CD14-positive monocyte (primary cell): Measurements from ENCODE around the gene TFEC. TPM values are rescaled to one million over a fixed set of nuclear protein-coding genes. Genes with fewer than 3 reads are reported as not detected.

Experiments
- DNase-seq, 3 donors: peaks; one replicate each; pipeline ENCODE4 v3.0.0-alpha.2; 2011 to 2022
- H2AFZ ChIP-seq: 2 replicates; pipeline ENCODE4 v1.6.0; 2012; ENCODE audit warnings: mild to moderate bottlenecking, low read depth, low read length, inconsistent platforms; ENCODE audit not compliant: insufficient read depth, poor library complexity, severe bottlenecking
- H3K27ac ChIP-seq, 2 donors: 1 replicate in 1 of 2; 2 replicates in 1 of 2; pipeline ENCODE4 v1.5.1; 2012 to 2013; ENCODE audit warnings: low read length in 2 of 2, control low read depth in 1 of 2, inconsistent platforms in 1 of 2, low read depth in 1 of 2, mild to moderate bottlenecking in 1 of 2
- H3K27me3 ChIP-seq, 2 donors: one replicate each; pipeline versions ENCODE4 v1.6.0 to v1.6.1; 2011 to 2013; ENCODE audit warnings: low read length in 2 of 2; ENCODE audit not compliant: control insufficient read depth in 2 of 2, insufficient read depth in 2 of 2
- H3K36me3 ChIP-seq, 2 donors: replicated peaks in 1 of 2; 1 replicate in 1 of 2; 2 replicates in 1 of 2; pipeline versions ENCODE4 v1.5.1 to v1.6.1; 2012 to 2013; ENCODE audit warnings: low read length in 2 of 2, control low read depth in 1 of 2, inconsistent platforms in 1 of 2, mild to moderate bottlenecking in 1 of 2; ENCODE audit not compliant: insufficient read depth in 2 of 2, control insufficient read depth in 1 of 2
- H3K4me1 ChIP-seq, 2 donors: 1 replicate in 1 of 2; 2 replicates in 1 of 2; pipeline versions ENCODE4 v1.5.1 to v1.6.1; 2012 to 2013; ENCODE audit warnings: low read length in 2 of 2, control low read depth in 1 of 2, inconsistent platforms in 1 of 2, mild to moderate bottlenecking in 1 of 2, moderate library complexity in 1 of 2; ENCODE audit not compliant: insufficient read depth in 2 of 2, control insufficient read depth in 1 of 2
- H3K4me2 ChIP-seq: replicated peaks from 2 replicates; pipeline ENCODE3; 2012; ENCODE audit warnings: low read length, moderate library complexity, mild to moderate bottlenecking; ENCODE audit not compliant: poor library complexity, severe bottlenecking; ENCODE audit errors: extremely low read depth
- H3K4me3 ChIP-seq, 3 experiments: fragments of 200-600 bp in 1 of 3; sonication (generic) in 1 of 3; replicated peaks in 1 of 3; 1 replicate in 2 of 3; 2 replicates in 1 of 3; pipeline ENCODE4 v1.5.1; 2011 to 2013; ENCODE audit warnings: low read length in 3 of 3, mild to moderate bottlenecking in 3 of 3, control low read depth in 2 of 3, low read depth in 2 of 3, inconsistent platforms in 1 of 3, moderate library complexity in 1 of 3
- H3K79me2 ChIP-seq: 2 replicates; pipeline ENCODE4 v1.6.0; 2012; ENCODE audit warnings: mild to moderate bottlenecking, control low read depth, inconsistent platforms, low read length, moderate library complexity; ENCODE audit not compliant: insufficient read depth
- H3K9ac ChIP-seq: 2 replicates; pipeline ENCODE4 v1.6.0; 2017; ENCODE audit warnings: low read length, mild to moderate bottlenecking; ENCODE audit not compliant: insufficient read depth, poor library complexity, severe bottlenecking
- H3K9me3 ChIP-seq, 2 donors: replicated peaks in 1 of 2; 1 replicate in 1 of 2; 2 replicates in 1 of 2; pipeline versions ENCODE4 v1.5.1 to v1.6.1; 2012 to 2013; ENCODE audit warnings: low read length in 2 of 2, control low read depth in 1 of 2; ENCODE audit not compliant: control insufficient read depth in 1 of 2, insufficient read depth in 1 of 2
- H4K20me1 ChIP-seq: 2 replicates; pipeline ENCODE4 v1.6.0; 2012; ENCODE audit warnings: mild to moderate bottlenecking, low read length, control low read depth, moderate library complexity; ENCODE audit not compliant: insufficient read depth
- H3K27ac Mint-ChIP-seq, 7 donors: one replicate each; pipeline ENCODE4 v1.8.0; 2020; ENCODE audit warnings: mild to moderate bottlenecking in 7 of 7, mixed read lengths in 7 of 7, moderate library complexity in 6 of 7, inconsistent platforms in 2 of 7
- H3K27me3 Mint-ChIP-seq, 3 donors: one replicate each; pipeline ENCODE4 v1.8.0; 2021 to 2022; ENCODE audit warnings: low read depth in 3 of 3, mild to moderate bottlenecking in 3 of 3, mixed read lengths in 3 of 3, moderate library complexity in 3 of 3, inconsistent platforms in 1 of 3
- H3K36me3 Mint-ChIP-seq, 2 donors: one replicate each; pipeline ENCODE4 v1.8.0; 2020; ENCODE audit warnings: mixed read lengths in 2 of 2, inconsistent platforms in 1 of 2, mild to moderate bottlenecking in 1 of 2
- H3K4me1 Mint-ChIP-seq: one replicate; pipeline ENCODE4 v1.8.0; 2020; ENCODE audit warnings: mild to moderate bottlenecking, mixed read lengths
- H3K4me3 Mint-ChIP-seq, 2 donors: one replicate each; pipeline ENCODE4 v1.8.0; 2020; ENCODE audit warnings: mild to moderate bottlenecking in 2 of 2, mixed read lengths in 2 of 2, moderate library complexity in 1 of 2
- H3K9me3 Mint-ChIP-seq, 7 donors: one replicate each; pipeline ENCODE4 v1.8.0; 2020 to 2022; ENCODE audit warnings: mixed read lengths in 7 of 7, mild to moderate bottlenecking in 6 of 7, moderate library complexity in 6 of 7, inconsistent platforms in 2 of 7
- CTCF ChIP-seq: fragments of 200-600 bp; IDR thresholded peaks from one replicate; pipeline ENCODE4 v1.8.0; 2022; ENCODE audit warnings: antibody characterized with exemption, mild to moderate bottlenecking
- WGBS: methylation state at CpG from one replicate; pipeline ENCODE4 v1.1.5; 2013; ENCODE audit warnings: missing lambda C conversion rate; ENCODE audit not compliant: insufficient coverage; 5-methylcytosine and 5-hydroxymethylcytosine counted together
- intact Hi-C, 2 donors: fragments of 100-400 bp; cut with micrococcal nuclease; formaldehyde crosslinking; loops; one replicate each; pipeline versions ENCODE4 v1.15.0 to v1.15.1; 2023
- polyA plus RNA-seq, 3 donors: library from polyadenylated mRNA; depleted of rRNA in 1 of 3; unstranded in 2 of 3; stranded (reverse) in 1 of 3; fragments of 300-500 nt in 2 of 3; fragments of >200 nt in 1 of 3; fragmentation: Illumina TruSeq in 2 of 3; gene quantifications; 1 replicate in 2 of 3; 2 replicates in 1 of 3; pipeline ENCODE4 v1.2.3, GENCODE V29; 2012 to 2021

TFEC gene
- polyA plus RNA-seq, 3 donors = 13.3 to 55.9 (median 17.4) TPM

GRCh38 chr7:115940460-115941060 is 90.0 kb downstream of the TFEC start:
- no peak for TF ChIP-seq CTCF
- Histone ChIP-seq H3K27ac (peak overlapping the region in 1 of 2 donors; percentile 54), H3K4me2 (no peak overlapping the region), H3K79me2 (no peaks in the 10 kb centered on the region), H3K4me3 (no peak overlapping the region), H3K9me3 (no peaks in the 10 kb centered on the region), H3K36me3 (peaks cover 58 to 82% of the 10 kb centered on the region in 2 donors), H3K27me3 (no peaks in the 10 kb centered on the region), H3K4me1 (peaks cover 0 to 4% of the 10 kb centered on the region in 2 donors), H4K20me1 (no peaks in the 10 kb centered on the region), H3K9ac (no peak overlapping the region), H2AFZ (no peak overlapping the region)
- Mint-ChIP-seq H3K27ac (peak overlapping the region in 4 of 7 donors; percentile 24 to 80 (median 58)), H3K9me3 (no peaks in the 10 kb centered on the region), H3K4me3 (no peak overlapping the region), H3K27me3 (no peaks in the 10 kb centered on the region), H3K4me1 (peaks cover 4% of the 10 kb centered on the region), H3K36me3 (peaks cover 52 to 66% of the 10 kb centered on the region in 2 donors)
- intact Hi-C loops = no loop called here
- no CpG with 5 or more reads among the region's 3 CpGs for WGBS
- DNase-seq = peak; percentile 12 to 32 (median 25)

- intact Hi-C loops = no loop called here
- H3K4me2 ChIP-seq = no peak overlapping the region
- H3K27ac ChIP-seq = no peak overlapping the region
Observed at GRCh38 chr7:115937960-115938359, 92.6 kb downstream of the TFEC start.

More at GRCh38 chr7:115937960-115938359, 92.6 kb downstream of the TFEC start:
- Mint-ChIP-seq H3K27ac (peak overlapping the region in 2 of 7 donors; percentile 0 to 48), H3K4me1 (peaks cover 4% of the 10 kb centered on the region), H3K9me3 (no peaks in the 10 kb centered on the region), H3K27me3 (no peaks in the 10 kb centered on the region), H3K4me3 (no peak overlapping the region), H3K36me3 (peaks cover 42 to 51% of the 10 kb centered on the region in 2 donors)
- DNase-seq = no peak
- H3K27me3 ChIP-seq = no peaks in the 10 kb centered on the region
- H2AFZ ChIP-seq = no peak overlapping the region
- H3K9me3 ChIP-seq = no peaks in the 10 kb centered on the region
- peaks cover 49 to 76% of the 10 kb centered on the region in 2 donors for H3K36me3 ChIP-seq
- no peak overlapping the region for H3K4me3 ChIP-seq
- no CpG with 5 or more reads among the region's 1 CpG for whole genome bisulfite sequencing
- no peak overlapping the region for H3K9ac ChIP-seq
- no peaks in the 10 kb centered on the region for H3K79me2 ChIP-seq
- peaks cover 0 to 4% of the 10 kb centered on the region in 2 donors for H3K4me1 ChIP-seq
- H4K20me1 ChIP-seq = no peaks in the 10 kb centered on the region
- TF ChIP-seq CTCF = no peak
